Measurements from ENCODE around the gene DELE1. TPM values are rescaled to one million over a fixed set of nuclear protein-coding genes. Genes with fewer than 3 reads are reported as not detected.

Gene DELE1
- total RNA-seq, 1 donor from 2014 or later = 50.6 TPM

DNA sequence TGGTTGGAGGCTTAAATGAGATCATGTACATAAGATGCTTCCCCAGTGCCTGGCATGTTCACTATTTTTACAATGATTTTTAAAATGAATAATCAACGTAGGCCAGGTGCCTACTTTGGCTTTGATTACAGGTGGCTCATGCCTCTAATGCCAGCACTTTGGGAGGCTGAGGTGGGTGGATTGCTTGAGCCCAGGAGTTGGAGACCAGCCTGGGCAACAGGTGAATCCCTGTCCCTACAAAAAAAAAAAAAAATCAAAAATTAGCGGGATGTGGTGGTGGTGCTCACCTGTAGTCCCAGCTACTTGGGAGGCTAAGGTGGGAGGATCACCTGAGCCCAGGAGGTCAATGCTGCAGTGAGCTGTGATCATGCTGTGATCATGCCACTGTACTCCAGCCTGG, 25.1 kb downstream of the DELE1 start:
- DNase-seq (ENCODE audit: low read depth) = no peak
- H3K4me3 ChIP-seq (ENCODE audit: low read depth, low read length) = no peak overlapping the region
- TF ChIP-seq, protein P1, sequence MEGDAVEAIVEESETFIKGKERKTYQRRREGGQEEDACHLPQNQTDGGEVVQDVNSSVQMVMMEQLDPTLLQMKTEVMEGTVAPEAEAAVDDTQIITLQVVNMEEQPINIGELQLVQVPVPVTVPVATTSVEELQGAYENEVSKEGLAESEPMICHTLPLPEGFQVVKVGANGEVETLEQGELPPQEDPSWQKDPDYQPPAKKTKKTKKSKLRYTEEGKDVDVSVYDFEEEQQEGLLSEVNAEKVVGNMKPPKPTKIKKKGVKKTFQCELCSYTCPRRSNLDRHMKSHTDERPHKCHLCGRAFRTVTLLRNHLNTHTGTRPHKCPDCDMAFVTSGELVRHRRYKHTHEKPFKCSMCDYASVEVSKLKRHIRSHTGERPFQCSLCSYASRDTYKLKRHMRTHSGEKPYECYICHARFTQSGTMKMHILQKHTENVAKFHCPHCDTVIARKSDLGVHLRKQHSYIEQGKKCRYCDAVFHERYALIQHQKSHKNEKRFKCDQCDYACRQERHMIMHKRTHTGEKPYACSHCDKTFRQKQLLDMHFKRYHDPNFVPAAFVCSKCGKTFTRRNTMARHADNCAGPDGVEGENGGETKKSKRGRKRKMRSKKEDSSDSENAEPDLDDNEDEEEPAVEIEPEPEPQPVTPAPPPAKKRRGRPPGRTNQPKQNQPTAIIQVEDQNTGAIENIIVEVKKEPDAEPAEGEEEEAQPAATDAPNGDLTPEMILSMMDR (conservative IDR thresholded peaks at IDR 0.05; ENCODE audit: low read depth, low read length) = no peak

DNA sequence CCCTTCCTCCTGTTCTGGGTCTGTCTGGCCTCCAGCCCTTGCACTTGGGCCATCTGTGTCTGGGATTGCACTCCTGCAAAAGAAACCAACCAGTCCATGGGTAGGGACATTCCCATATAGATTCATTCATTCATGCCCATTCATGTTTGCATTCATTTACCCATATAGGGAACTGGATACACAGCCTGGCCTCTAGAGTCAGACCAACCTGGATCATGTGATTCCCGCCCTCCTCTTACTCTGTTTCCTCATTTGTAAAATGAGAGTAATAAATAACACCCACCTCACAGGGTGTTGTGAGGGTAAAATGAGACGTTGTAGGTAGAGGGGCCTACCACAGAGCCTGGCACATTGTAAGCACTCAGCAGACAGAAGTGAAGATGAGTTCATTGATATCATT, 25.8 kb downstream of the DELE1 start:
- TF ChIP-seq, protein P1 (conservative IDR thresholded peaks at IDR 0.05; ENCODE audit: low read depth, low read length) = no peak
- DNase-seq (ENCODE audit: low read depth) = no peak

DNA sequence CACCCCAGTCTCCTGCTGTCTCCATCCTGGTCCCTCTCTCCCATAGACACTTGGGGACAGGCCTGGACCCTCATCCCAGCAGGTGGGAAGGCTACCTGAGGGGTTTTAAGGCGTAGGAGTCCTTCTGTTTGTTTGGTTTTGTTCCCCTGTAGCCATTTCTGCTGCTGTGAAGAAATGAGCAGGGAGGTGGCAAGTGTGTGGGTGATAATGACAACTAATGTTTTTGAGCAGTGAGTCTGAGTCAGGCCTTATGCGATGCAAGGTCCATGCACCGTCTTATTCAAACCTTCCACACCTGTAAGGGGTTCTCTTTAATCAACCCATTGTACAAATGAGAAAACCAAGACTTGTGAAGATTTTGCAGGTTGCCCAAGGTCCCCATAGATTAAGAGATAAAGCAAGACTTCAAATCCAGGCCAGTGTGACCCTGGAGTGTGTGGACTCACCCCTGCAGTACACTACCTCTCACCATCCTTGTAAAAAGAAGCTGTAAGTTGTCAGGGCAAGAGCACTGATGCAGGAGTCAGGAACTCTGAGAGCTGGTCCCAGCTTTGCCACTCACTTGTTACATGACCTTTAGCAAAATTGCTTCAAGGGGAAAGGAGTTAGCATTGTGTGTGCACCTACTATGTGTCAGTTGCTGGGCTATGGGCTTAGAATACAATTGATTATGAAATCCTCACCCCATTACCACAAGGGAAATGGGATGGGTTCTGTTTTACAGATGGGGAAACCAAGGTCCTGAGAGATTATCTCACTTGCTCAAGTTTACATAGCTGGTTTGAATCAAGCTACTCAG, 26.7 kb downstream of the DELE1 start:
- TF ChIP-seq, protein P1 (conservative IDR thresholded peaks at IDR 0.05; ENCODE audit: low read depth, low read length) = no peak
- no peak for DNase-seq (ENCODE audit: low read depth)
- H3K4me3 ChIP-seq (ENCODE audit: low read depth, low read length) = no peak overlapping the region

More for the DNA sequence above, 25.8 kb downstream of the DELE1 start:
- H3K4me3 ChIP-seq (ENCODE audit: low read depth, low read length) = no peak overlapping the region

DNA sequence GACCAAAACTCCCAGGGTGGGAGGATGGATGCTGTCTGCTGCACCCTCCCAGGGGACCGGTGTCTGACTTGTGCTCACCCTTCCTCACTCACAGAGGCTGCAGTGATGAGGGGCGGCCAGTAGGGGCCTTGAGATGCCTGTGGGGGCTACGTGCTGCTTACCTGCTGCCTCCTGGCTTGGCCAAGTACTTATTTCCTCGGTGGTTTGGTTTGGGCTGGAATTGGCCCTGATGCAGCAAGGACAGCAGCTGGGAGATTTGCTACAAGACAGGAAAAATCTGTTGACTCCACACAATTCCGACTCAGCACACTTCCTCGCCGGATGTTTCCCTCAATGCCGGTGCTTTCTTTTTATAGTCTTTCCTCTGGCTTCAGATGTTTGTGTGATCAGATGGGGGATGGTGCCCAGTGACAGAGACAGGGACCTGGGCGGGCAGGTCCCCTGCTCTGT, 27.7 kb downstream of the DELE1 start:
- H3K4me3 ChIP-seq (ENCODE audit: low read depth, low read length) = no peak overlapping the region
- TF ChIP-seq, protein P1 (conservative IDR thresholded peaks at IDR 0.05; ENCODE audit: low read depth, low read length) = peak; percentile 45
- DNase-seq (ENCODE audit: low read depth) = no peak

DNA sequence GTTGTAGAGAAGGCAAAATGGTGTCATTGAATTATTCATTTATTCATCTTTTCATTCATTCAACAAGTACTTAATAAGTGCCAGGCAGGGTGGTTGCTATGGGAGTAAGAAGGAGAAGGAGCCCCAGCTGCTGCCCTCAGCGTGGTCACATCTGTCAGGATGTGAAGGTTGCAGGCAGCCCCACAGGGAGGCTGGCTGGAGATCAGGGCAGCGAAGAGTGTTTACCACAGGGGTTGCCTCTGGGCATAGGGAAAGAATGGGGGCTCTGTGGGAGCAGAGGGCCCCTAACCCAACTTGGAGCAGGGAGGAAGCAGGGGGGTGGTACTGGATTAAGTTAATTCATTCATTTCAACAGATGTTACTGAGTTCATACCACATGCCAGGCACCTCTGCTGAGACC, 28.3 kb downstream of the DELE1 start:
- TF ChIP-seq, protein P1 (conservative IDR thresholded peaks at IDR 0.05; ENCODE audit: low read depth, low read length) = no peak
- no peak for DNase-seq (ENCODE audit: low read depth)
- no peak overlapping the region for H3K4me3 ChIP-seq (ENCODE audit: low read depth, low read length)

DNA sequence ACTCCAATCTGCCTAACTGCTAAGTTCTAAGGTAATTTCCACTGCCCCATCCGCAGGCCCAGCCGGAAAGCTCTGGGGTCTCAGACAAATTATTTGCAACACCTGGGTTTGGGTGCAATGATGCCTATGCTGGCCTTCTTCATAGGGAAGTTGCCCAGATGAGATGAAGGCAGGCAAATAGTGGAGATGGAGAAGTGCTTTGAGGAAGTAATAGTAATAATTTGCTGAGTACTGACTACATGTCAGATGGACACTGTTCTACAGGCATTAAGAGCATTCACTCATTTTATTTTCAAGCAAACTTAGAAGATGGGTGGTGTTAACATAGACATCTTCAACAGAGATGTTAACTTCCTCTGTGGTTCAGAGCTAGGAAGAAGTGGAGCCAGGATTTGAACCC, 30.5 kb downstream of the DELE1 start:
- TF ChIP-seq, protein P1 (conservative IDR thresholded peaks at IDR 0.05; ENCODE audit: low read depth, low read length) = no peak
- DNase-seq (ENCODE audit: low read depth) = no peak
- H3K4me3 ChIP-seq (ENCODE audit: low read depth, low read length) = no peak overlapping the region

Data from epithelial cell of proximal tubule (primary cell).